ENCODE measurements around the gene SOWAHD. TPM values are rescaled to one million over a fixed set of nuclear protein-coding genes. Genes with fewer than 3 reads are reported as not detected.

SOWAHD gene
- total RNA-seq, 1 experiment from 2014 or later, result 1.1 TPM

GRCh38 chrX:119726900-119727555 is 31.4 kb upstream of the SOWAHD start:
- Histone ChIP-seq H3K9me3 (ENCODE audit: control insufficient read depth in 1 of 2, insufficient read depth in 1 of 2, low read depth in 1 of 2, low read length in 2 of 2) (no peaks in the 10 kb centered on the region), H3K79me2 (ENCODE audit: insufficient read depth, low read length) (no peaks in the 10 kb centered on the region), H3K27me3 (ENCODE audit: insufficient read depth, low read length) (no peaks in the 10 kb centered on the region), H3K4me3 (replicated peaks in 1 of 2; ENCODE audit: low read depth in 1 of 2, low read length in 2 of 2) (no peak overlapping the region), H3K9me2 (ENCODE audit: insufficient read depth) (no peaks in the 10 kb centered on the region), H3K4me2 (ENCODE audit: low read length) (no peak overlapping the region), H3K27ac (ENCODE audit: low read depth, low read length) (no peak overlapping the region), H4K20me1 (ENCODE audit: insufficient read depth) (no peaks in the 10 kb centered on the region), H3K9ac (ENCODE audit: low read length) (no peak overlapping the region), H2AFZ (ENCODE audit: low read depth, low read length, poor library complexity, severe bottlenecking) (no peak overlapping the region), H3K4me1 (ENCODE audit: control insufficient read depth in 1 of 2, insufficient read depth in 2 of 2, low read length in 2 of 2) (no peaks in the 10 kb centered on the region), H3K36me3 (ENCODE audit: control insufficient read depth in 1 of 2, insufficient read depth in 2 of 2, low read length in 2 of 2) (no peaks in the 10 kb centered on the region)
- no peak for ATAC-seq
- ChIA-PET RAD21 (ENCODE audit: low non-redundant PET in 1 of 2, low total read pairs in 2 of 2, uncharacterized antibody in 2 of 2, unreplicated experiment in 2 of 2) (no interaction called here), POLR2A (interaction anchor here (0.6 kb wide), 1 partner anchor 110 kb away, joined by 3 read pairs; no protein-coding TSS in a partner anchor), CTCF (no interaction called here)
- DNase-seq (ENCODE audit: low read depth, low spot score), result no peak
- intact Hi-C loops (cut with micrococcal nuclease), result no loop called here
- TF ChIP-seq ZBTB33 (IDR thresholded peaks at IDR 0.05; ENCODE audit: extremely low read depth, insufficient replicate concordance, low read length), result no peak
- TF ChIP-seq FOSL1 (IDR thresholded peaks at IDR 0.05; ENCODE audit: low read depth), result no peak
- no TSS peak for BruUV-seq (replicated peaks)

- Histone ChIP-seq H3K27ac (ENCODE audit: low read depth, low read length) (no peak overlapping the region), H3K9me3 (ENCODE audit: control insufficient read depth in 1 of 2, insufficient read depth in 1 of 2, low read depth in 1 of 2, low read length in 2 of 2) (no peaks in the 10 kb centered on the region), H3K9me2 (ENCODE audit: insufficient read depth) (no peaks in the 10 kb centered on the region), H3K79me2 (ENCODE audit: insufficient read depth, low read length) (no peaks in the 10 kb centered on the region), H3K36me3 (ENCODE audit: control insufficient read depth in 1 of 2, insufficient read depth in 2 of 2, low read length in 2 of 2) (no peaks in the 10 kb centered on the region), H3K4me3 (replicated peaks in 1 of 2; ENCODE audit: low read depth in 1 of 2, low read length in 2 of 2) (no peak overlapping the region), H3K9ac (ENCODE audit: low read length) (no peak overlapping the region), H2AFZ (ENCODE audit: low read depth, low read length, poor library complexity, severe bottlenecking) (no peak overlapping the region), H4K20me1 (ENCODE audit: insufficient read depth) (no peaks in the 10 kb centered on the region), H3K4me2 (ENCODE audit: low read length) (no peak overlapping the region), H3K4me1 (ENCODE audit: control insufficient read depth in 1 of 2, insufficient read depth in 2 of 2, low read length in 2 of 2) (no peaks in the 10 kb centered on the region), H3K27me3 (ENCODE audit: insufficient read depth, low read length) (no peaks in the 10 kb centered on the region)
- no peak for DNase-seq (ENCODE audit: low read depth, low spot score)
- BruUV-seq (replicated peaks), result no TSS peak
- ChIA-PET CTCF (interaction anchor here (0.7 to 1.8 kb wide), 6 partner anchors 18 to 216 kb away, joined by 3 to 6 read pairs (median 4); no protein-coding TSS in a partner anchor), RAD21 (ENCODE audit: low non-redundant PET in 1 of 2, low total read pairs in 2 of 2, uncharacterized antibody in 2 of 2, unreplicated experiment in 2 of 2) (no interaction called here), POLR2A (no interaction called here)
- peak in 1 of 3 experiments; percentile 36; a peak in 1 of 6 replicates for TF ChIP-seq CTCF (IDR thresholded peaks at IDR 0.05 in 2 of 3, conservative IDR thresholded peaks at IDR 0.05 in 1 of 3; ENCODE audit: borderline replicate concordance in 1 of 3, insufficient read depth in 1 of 3, low read depth in 2 of 3, low read length in 2 of 3)
- no peak for TF ChIP-seq CEBPB (IDR thresholded peaks at IDR 0.05; ENCODE audit: low read depth)
- intact Hi-C loops (cut with micrococcal nuclease), result no loop called here
- ATAC-seq, result peak; percentile 61
These were observed 29.9 kb upstream of the SOWAHD start for GRCh38 chrX:119728487-119728886.
